ENCODE data around the gene RCE1. TPM values are rescaled to one million over a fixed set of nuclear protein-coding genes. Genes with fewer than 3 reads are reported as not detected.

The RCE1 gene
- total and polyA plus RNA-seq, 7 experiments from 2014 or later, result 17.2 to 47.1 (median 31.2) TPM

DNA sequence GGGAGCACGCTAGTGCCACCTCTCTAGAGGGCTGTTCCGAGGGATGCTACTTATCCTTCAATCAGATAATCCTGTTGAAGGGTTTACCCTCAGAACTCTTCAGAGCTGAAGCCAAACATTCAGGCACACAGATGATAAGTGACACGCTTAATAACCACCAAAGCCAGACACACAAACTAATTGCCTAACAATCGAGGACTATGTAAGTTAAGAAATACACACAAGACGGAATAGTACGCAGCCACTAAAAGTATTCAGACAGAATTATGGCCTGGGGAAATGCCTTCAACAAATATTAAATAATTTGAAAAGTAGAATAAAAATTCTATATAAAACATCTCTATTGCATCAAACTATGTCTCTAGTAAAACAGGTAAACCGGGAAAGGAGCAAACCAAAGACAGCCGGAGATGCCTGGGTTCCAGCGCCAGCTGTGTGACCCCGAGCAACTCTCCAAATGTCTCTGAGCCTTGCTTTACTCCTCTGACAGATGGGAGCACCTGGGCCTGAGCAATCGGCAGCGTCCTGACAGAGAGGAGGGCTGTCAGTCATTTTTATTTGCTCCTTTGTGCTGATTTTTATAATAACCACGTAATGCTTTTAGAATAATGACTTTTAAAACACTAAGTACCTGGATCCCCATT lies 25.0 kb downstream of the RCE1 start:
- CTCF ChIA-PET, result interaction anchor here (1.1 kb wide), 1 partner anchor 172 kb away, joined by 3 read pairs; no protein-coding TSS in a partner anchor

DNA sequence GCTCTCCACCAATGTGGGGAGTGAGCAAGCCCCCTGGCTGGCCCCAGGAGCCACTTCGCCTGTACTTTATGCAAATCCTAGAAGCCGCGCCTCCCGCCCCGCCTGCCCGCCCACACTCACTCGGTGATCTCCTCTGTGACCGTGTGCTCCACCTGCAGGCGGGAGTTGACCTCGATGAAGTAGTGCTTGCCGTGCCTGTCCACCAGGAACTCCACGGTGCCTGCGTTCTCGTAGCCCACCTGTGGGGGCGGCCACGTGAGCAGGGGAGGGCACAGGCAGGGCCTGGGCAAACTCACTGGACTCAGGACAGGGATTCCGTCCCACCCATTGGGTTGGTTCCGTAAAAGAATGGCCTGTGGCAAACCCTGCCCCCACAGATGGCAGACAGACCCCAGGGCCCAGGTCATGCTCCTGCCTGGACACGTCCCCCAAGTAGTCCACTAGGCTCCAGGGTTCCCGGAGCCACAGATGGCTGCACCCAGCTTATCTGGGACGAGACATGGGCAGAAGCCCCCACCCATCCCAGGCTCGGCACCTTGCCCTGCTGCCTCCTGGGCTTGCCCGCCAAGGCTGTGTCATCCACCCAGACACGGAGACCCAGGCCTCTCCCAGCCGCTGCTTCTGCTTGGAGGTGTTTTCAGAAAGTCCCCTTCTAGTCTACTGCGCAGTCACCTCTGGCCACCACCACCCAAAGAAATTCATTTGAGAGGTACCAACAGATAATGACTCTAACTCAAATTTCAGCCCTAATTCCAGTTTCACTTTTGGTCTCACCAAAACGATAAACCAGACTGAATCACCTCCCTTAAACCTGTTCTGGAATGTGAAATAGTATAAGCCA lies 25.7 kb downstream of the RCE1 start:
- peak; percentile 97 for ATAC-seq
- no peaks in the 10 kb centered on the region for H3K9me3 ChIP-seq (ENCODE audit: control insufficient read depth in 2 of 3, low read length in 3 of 3)
- H3K27me3 ChIP-seq (ENCODE audit: control insufficient read depth in 2 of 2, insufficient read depth in 2 of 2, low read length in 2 of 2), result no peaks in the 10 kb centered on the region
- peak; percentile 42 to 76 (median 63) for DNase-seq
- peaks cover 0 to 13% (median 5%) of the 10 kb centered on the region in 7 donors for H3K4me1 Mint-ChIP-seq
- peak overlapping the region in 1 of 9 donors; percentile 9 for H3K27ac Mint-ChIP-seq
- no peaks in the 10 kb centered on the region for H3K27me3 Mint-ChIP-seq
- H3K4me3 Mint-ChIP-seq, result peak overlapping the region in 2 of 10 donors; percentile 25 to 28
- peaks cover 0 to 15% (median 0%) of the 10 kb centered on the region in 3 experiments for H3K36me3 ChIP-seq (ENCODE audit: control insufficient read depth in 2 of 3, insufficient read depth in 3 of 3, low read length in 3 of 3)
- H3K4me1 ChIP-seq (ENCODE audit: control insufficient read depth in 2 of 2, insufficient read depth in 2 of 2, low read length in 2 of 2), result peaks cover 0 to 7% of the 10 kb centered on the region in 2 donors
- POLR2A ChIA-PET, result no interaction called here
- peaks cover 0 to 9% (median 0%) of the 10 kb centered on the region in 5 donors for H3K36me3 Mint-ChIP-seq
- no peaks in the 10 kb centered on the region for H3K9me3 Mint-ChIP-seq
- H3K4me3 ChIP-seq (ENCODE audit: low read length), result no peak overlapping the region
- H3K27ac ChIP-seq (ENCODE audit: low read depth, low read length), result no peak overlapping the region
- CTCF ChIA-PET, result interaction anchor here (0.6 to 1.6 kb wide), 3 partner anchors 13 to 176 kb away, joined by 3 to 6 read pairs (median 3); no protein-coding TSS in a partner anchor
- intact Hi-C loops (cut with micrococcal nuclease), result loop anchor here (1.0 kb wide), 3 partner anchors 13 to 175 kb away; no protein-coding TSS in a partner anchor

More for the DNA sequence above, 25.0 kb downstream of the RCE1 start:
- H3K36me3 Mint-ChIP-seq, result peaks cover 0 to 9% (median 0%) of the 10 kb centered on the region in 5 donors
- peaks cover 0 to 13% (median 5%) of the 10 kb centered on the region in 7 donors for H3K4me1 Mint-ChIP-seq
- Histone ChIP-seq H3K4me3 (ENCODE audit: low read length) (no peak overlapping the region), H3K9me3 (ENCODE audit: control insufficient read depth in 2 of 3, low read length in 3 of 3) (no peaks in the 10 kb centered on the region), H3K36me3 (ENCODE audit: control insufficient read depth in 2 of 3, insufficient read depth in 3 of 3, low read length in 3 of 3) (peaks cover 0 to 15% (median 0%) of the 10 kb centered on the region in 3 experiments), H3K27me3 (ENCODE audit: control insufficient read depth in 2 of 2, insufficient read depth in 2 of 2, low read length in 2 of 2) (no peaks in the 10 kb centered on the region), H3K4me1 (ENCODE audit: control insufficient read depth in 2 of 2, insufficient read depth in 2 of 2, low read length in 2 of 2) (peaks cover 0 to 7% of the 10 kb centered on the region in 2 donors), H3K27ac (ENCODE audit: low read depth, low read length) (no peak overlapping the region)
- intact Hi-C loops (cut with micrococcal nuclease), result loop anchor here (1.0 kb wide), 3 partner anchors 12 to 174 kb away; no protein-coding TSS in a partner anchor
- ATAC-seq (no peak), DNase-seq (no peak)
- H3K27ac Mint-ChIP-seq, result peak overlapping the region in 1 of 9 donors; percentile 65
- H3K4me3 Mint-ChIP-seq, result no peak overlapping the region
- H3K27me3 Mint-ChIP-seq, result no peaks in the 10 kb centered on the region
- POLR2A ChIA-PET, result no interaction called here
- no peaks in the 10 kb centered on the region for H3K9me3 Mint-ChIP-seq

DNA sequence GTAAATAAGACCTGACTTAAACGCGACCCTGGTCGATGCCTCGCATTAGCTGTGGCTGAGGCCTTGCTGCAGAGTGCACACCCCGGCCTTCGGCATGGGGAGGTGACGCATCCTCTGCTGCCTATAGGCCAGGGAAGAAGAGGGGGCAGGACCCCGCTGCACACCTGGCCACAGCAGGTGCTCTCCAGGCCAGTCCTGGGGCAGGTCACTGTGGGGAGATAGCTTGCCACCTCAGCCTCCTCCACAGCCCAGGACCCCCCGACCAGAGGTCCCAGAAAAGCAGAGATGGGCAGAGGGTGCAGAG lies 26.3 kb downstream of the RCE1 start:
- ATAC-seq (no peak), DNase-seq (no peak)
- H3K27ac Mint-ChIP-seq, result peak overlapping the region in 1 of 9 donors; percentile 52
- H3K4me3 ChIP-seq (ENCODE audit: low read length), result no peak overlapping the region
- peaks cover 0 to 4% (median 0%) of the 10 kb centered on the region in 5 donors for H3K27me3 Mint-ChIP-seq
- no peaks in the 10 kb centered on the region for H3K9me3 Mint-ChIP-seq
- H3K4me1 ChIP-seq (ENCODE audit: control insufficient read depth in 2 of 2, insufficient read depth in 2 of 2, low read length in 2 of 2), result peaks cover 0 to 7% of the 10 kb centered on the region in 2 donors
- no peak overlapping the region for H3K4me3 Mint-ChIP-seq
- peaks cover 0 to 9% (median 0%) of the 10 kb centered on the region in 5 donors for H3K36me3 Mint-ChIP-seq
- H3K9me3 ChIP-seq (ENCODE audit: control insufficient read depth in 2 of 3, low read length in 3 of 3), result no peaks in the 10 kb centered on the region
- peaks cover 0 to 15% (median 0%) of the 10 kb centered on the region in 3 experiments for H3K36me3 ChIP-seq (ENCODE audit: control insufficient read depth in 2 of 3, insufficient read depth in 3 of 3, low read length in 3 of 3)
- H3K27me3 ChIP-seq (ENCODE audit: control insufficient read depth in 2 of 2, insufficient read depth in 2 of 2, low read length in 2 of 2), result no peaks in the 10 kb centered on the region
- no peak overlapping the region for H3K27ac ChIP-seq (ENCODE audit: low read depth, low read length)
- peaks cover 0 to 13% (median 9%) of the 10 kb centered on the region in 7 donors for H3K4me1 Mint-ChIP-seq
- ChIA-PET POLR2A (no interaction called here), CTCF (interaction anchor here (0.6 to 1.6 kb wide), 3 partner anchors 12 to 177 kb away, joined by 3 to 6 read pairs (median 3); no protein-coding TSS in a partner anchor)
- intact Hi-C loops (cut with micrococcal nuclease), result no loop called here

DNA sequence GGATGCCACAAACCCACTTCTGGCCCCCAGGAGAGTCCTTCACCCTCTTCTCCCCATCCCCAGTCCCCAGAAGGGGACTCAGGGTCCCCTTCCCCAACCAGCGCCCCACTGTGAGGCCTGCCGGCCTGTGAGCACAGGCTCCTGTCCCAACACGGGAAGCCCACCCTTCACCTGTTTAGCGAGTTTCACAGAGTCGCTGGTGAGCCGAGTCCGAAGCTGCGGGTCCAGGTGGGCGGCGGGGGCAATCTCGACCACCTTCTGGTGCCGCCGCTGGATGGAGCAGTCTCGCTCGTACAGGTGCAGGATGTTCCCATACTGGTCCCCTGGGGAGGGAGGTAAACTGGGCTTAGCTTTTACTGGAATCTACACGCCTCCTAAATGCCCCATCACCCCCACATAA lies 26.9 kb downstream of the RCE1 start:
- Mint-ChIP-seq H3K36me3 (peaks cover 0 to 9% (median 0%) of the 10 kb centered on the region in 5 donors), H3K4me3 (no peak overlapping the region)

DNA sequence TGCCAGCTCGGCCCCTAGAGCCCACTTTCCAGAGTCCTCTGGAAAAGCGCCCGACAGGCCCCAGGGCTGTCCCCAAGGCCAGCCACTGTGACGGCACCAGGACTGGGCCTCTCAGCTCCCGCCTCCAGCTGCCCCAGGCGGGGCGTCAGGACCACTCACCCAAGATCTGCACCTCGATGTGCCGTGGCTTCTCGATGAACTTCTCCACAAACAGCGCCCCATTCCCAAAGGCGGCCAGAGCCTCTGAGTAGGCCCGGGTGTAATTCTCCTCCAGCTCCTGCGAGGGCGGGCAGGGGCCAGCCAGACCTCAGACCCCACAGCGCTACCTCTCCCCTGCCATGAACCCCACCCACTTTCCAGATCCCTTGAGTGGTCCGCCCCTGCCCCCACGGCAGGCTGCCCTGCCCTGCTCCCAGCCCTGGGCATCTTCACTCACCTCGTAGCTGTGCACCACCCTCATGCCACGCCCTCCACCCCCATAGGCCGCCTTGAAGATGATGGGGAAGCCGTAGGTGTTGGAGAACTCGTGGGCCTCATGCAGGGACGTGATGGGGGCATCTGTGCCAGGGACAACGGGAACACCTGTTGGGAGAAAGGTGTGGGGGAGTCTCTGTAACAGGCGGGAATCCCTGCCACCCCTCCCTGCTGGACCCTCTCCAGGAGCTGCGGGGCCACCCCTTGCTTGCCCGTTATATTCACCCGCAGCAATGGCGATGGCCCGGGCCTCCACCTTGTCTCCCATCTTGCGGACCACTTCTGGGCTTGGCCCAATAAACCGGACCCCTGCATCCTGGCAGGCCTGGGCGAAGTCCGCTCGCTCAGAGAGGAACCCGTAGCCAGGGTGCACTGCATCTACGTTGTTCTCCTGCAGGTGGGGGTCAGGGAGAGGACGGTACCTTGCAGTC lies 27.6 kb downstream of the RCE1 start:
- no peak overlapping the region for H3K27ac Mint-ChIP-seq
- CTCF ChIA-PET, result interaction anchor here (0.6 to 1.6 kb wide), 2 partner anchors 11 to 86 kb away, joined by 4 to 6 read pairs; no protein-coding TSS in a partner anchor

More for the DNA sequence above, 26.9 kb downstream of the RCE1 start:
- intact Hi-C loops (cut with micrococcal nuclease), result no loop called here
- POLR2A ChIA-PET, result interaction anchor here (0.9 kb wide), 1 partner anchor 18 kb away, joined by 3 read pairs; no protein-coding TSS in a partner anchor
- Mint-ChIP-seq H3K27me3 (peaks cover 0 to 4% (median 0%) of the 10 kb centered on the region in 5 donors), H3K27ac (no peak overlapping the region), H3K4me1 (peaks cover 0 to 13% (median 9%) of the 10 kb centered on the region in 7 donors), H3K9me3 (no peaks in the 10 kb centered on the region)
- Histone ChIP-seq H3K27ac (ENCODE audit: low read depth, low read length) (no peak overlapping the region), H3K36me3 (ENCODE audit: control insufficient read depth in 2 of 3, insufficient read depth in 3 of 3, low read length in 3 of 3) (peaks cover 0 to 15% (median 0%) of the 10 kb centered on the region in 3 experiments), H3K4me3 (ENCODE audit: low read length) (no peak overlapping the region), H3K27me3 (ENCODE audit: control insufficient read depth in 2 of 2, insufficient read depth in 2 of 2, low read length in 2 of 2) (no peaks in the 10 kb centered on the region), H3K9me3 (ENCODE audit: control insufficient read depth in 2 of 3, low read length in 3 of 3) (no peaks in the 10 kb centered on the region), H3K4me1 (ENCODE audit: control insufficient read depth in 2 of 2, insufficient read depth in 2 of 2, low read length in 2 of 2) (peaks cover 0 to 7% of the 10 kb centered on the region in 2 donors)
- DNase-seq, result no peak
- CTCF ChIA-PET, result interaction anchor here (0.6 to 1.6 kb wide), 3 partner anchors 12 to 177 kb away, joined by 3 to 6 read pairs (median 4); no protein-coding TSS in a partner anchor
- no peak for ATAC-seq

More for the DNA sequence above, 27.6 kb downstream of the RCE1 start:
- Mint-ChIP-seq H3K4me1 (peaks cover 0 to 13% (median 9%) of the 10 kb centered on the region in 7 donors), H3K27me3 (peaks cover 0 to 4% (median 0%) of the 10 kb centered on the region in 5 donors), H3K9me3 (no peaks in the 10 kb centered on the region), H3K36me3 (peaks cover 0 to 9% (median 0%) of the 10 kb centered on the region in 5 donors), H3K4me3 (no peak overlapping the region)
- Histone ChIP-seq H3K27me3 (ENCODE audit: control insufficient read depth in 2 of 2, insufficient read depth in 2 of 2, low read length in 2 of 2) (no peaks in the 10 kb centered on the region), H3K4me3 (ENCODE audit: low read length) (no peak overlapping the region), H3K9me3 (ENCODE audit: control insufficient read depth in 2 of 3, low read length in 3 of 3) (no peaks in the 10 kb centered on the region), H3K36me3 (ENCODE audit: control insufficient read depth in 2 of 3, insufficient read depth in 3 of 3, low read length in 3 of 3) (peaks cover 0 to 15% (median 0%) of the 10 kb centered on the region in 3 experiments), H3K27ac (ENCODE audit: low read depth, low read length) (no peak overlapping the region), H3K4me1 (ENCODE audit: control insufficient read depth in 2 of 2, insufficient read depth in 2 of 2, low read length in 2 of 2) (peaks cover 0 to 7% of the 10 kb centered on the region in 2 donors)
- DNase-seq, result no peak
- no peak for ATAC-seq
- POLR2A ChIA-PET, result interaction anchor here (0.9 kb wide), 1 partner anchor 19 kb away, joined by 3 read pairs; no protein-coding TSS in a partner anchor
- intact Hi-C loops (cut with micrococcal nuclease), result no loop called here
